Mammary epithelial cell (primary cell): ENCODE data around the gene NCAM2.

Source experiments
- CTCF ChIP-seq, 2 donors: IDR thresholded peaks in 1 of 2; conservative IDR thresholded peaks in 1 of 2; 2 replicates each; pipeline ENCODE4 v1.5.1; 2011 to 2012; ENCODE audit warnings: inconsistent platforms in 2 of 2, low read length in 2 of 2, mild to moderate bottlenecking in 2 of 2, control low read depth in 1 of 2, low read depth in 1 of 2; ENCODE audit not compliant: insufficient read depth in 1 of 2; ENCODE audit errors: extremely low read depth in 1 of 2
- EZH2 ChIP-seq: IDR thresholded peaks from 2 replicates; pipeline ENCODE4 v1.6.1; 2012; ENCODE audit warnings: low read length, inconsistent platforms, borderline replicate concordance

- no peak for TF ChIP-seq CTCF (conservative IDR thresholded peaks at IDR 0.05 in 1 of 2, IDR thresholded peaks at IDR 0.05 in 1 of 2; ENCODE audit: extremely low read depth in 1 of 2, insufficient read depth in 1 of 2, low read depth in 1 of 2, low read length in 2 of 2)
- TF ChIP-seq EZH2 = no peak
These were observed 238.8 kb downstream of the NCAM2 start for GRCh38 chr21:21236996-21237395.
